NOMO-1 treated with dmso at 0.1 percent for 144 hours (cell line): Measurements from ENCODE around the gene ATP13A3.
"Not testable (repeated sequence)": the region's sequence is repeated elsewhere in the genome, so short reads cannot be mapped to it uniquely, and the experiment has no call there.

Source experiments
- DNase-seq: peaks from one replicate; lab custom pipeline; 2025; ENCODE audit not compliant: unreplicated experiment; lab: John Stamatoyannopoulos, UW

The ATP13A3 gene

GRCh38 chr3:194500198-194500597, 13.4 kb upstream of the ATP13A3 start:
- DNase-seq = no peak

DNA sequence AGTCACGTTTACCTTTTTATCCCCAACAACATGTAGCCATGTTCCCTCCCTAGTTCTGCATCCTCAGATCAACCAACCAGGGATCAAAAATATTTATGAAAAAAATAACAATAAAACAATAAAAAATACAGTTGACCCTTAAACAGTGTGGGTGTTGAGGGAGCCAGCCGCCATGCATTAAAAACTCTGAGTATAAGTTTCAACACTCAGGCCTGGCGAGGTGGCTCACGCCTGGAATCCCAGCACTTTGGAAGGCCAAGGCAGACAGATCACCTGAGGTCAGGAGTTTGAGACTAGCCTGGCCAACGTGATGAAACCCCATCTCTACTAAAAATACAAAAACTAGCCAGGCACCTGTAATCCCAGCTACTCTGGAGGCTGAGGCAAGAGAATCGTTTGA, 12.7 kb upstream of the ATP13A3 start:
- DNase-seq = not testable (repeated sequence)

GRCh38 chr3:194497799-194498575, 11.2 kb upstream of the ATP13A3 start:
- no peak for DNase-seq

GRCh38 chr3:194496217-194496919, 9.6 kb upstream of the ATP13A3 start:
- peak; percentile 41 for DNase-seq

DNA sequence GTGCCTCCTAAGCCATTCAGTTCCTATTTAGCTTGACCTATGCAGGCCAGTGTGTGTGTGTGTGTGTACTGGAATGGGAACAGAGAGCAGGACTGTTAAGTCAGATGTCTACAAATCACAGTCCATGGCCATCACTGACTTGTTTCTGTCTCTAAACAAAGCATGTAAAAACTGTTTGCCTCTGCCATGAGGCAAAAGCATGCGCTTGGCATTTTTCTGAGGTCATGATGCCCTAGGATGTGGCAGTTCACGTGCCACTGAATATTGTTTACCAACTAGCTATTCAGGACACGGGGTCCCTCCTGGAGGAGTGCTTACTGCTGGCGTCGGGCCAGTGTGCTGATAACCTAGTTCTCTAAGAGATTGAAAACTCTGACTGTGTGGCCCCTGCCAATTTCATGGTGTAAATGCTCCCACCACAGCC, 8.2 kb upstream of the ATP13A3 start:
- no peak for DNase-seq

GRCh38 chr3:194493995-194494927, 7.5 kb upstream of the ATP13A3 start:
- not testable (repeated sequence) for DNase-seq

DNA sequence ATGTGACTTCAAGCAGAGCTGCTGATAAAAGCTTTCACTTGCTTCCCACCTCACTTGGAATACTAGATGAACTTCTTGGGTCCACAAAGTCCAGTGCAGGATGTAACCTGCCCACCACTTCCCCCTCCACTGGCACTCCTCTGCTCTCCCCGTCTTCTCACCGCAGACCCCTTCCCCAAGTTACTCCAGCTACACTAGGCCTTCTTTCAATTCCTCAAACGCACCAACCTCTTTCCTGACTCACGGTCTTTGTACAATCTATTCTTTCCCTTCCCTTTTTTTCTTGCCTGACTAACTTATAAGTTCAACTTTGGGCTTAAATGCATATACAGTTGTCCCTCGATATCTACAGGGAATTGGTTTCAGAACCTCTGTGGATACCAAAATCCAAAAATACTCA, 5.2 kb upstream of the ATP13A3 start:
- DNase-seq = peak; percentile 96

GRCh38 chr3:194489736-194490612, 3.2 kb upstream of the ATP13A3 start:
- DNase-seq = no peak

DNA sequence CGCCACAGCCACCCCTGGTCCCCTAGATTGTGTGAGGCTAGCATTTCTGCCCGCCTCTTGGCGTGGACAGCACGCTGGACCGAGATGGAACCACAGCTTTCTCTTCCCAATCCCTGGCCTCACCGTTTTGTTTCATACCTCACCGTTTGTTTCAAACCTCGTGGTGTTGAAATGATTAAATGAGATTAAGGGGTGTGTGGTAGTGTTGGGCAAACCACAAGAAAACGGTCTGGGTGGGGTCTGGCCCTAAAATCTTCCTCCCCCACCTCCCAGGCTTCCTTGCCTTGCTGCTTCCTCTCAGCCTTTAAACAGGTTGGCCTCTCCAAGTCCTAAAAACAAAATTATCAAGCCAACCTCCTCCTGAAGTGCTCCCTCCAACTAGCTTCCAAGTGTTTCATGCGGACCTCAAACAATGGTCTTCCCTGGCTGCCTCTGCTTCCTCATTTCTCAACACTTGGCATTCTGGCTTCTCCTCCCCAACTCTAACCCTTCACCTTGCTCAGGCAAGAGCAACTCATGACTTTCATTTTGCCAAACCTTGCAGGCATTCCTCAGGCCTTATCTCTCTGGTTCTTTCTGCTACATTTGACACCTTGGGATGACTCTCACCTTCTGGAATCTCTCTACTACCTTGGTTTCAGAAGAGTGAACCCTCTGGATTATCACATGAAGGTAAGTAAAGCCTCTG, 1.4 kb upstream of the ATP13A3 start:
- DNase-seq = peak; percentile 94

DNA sequence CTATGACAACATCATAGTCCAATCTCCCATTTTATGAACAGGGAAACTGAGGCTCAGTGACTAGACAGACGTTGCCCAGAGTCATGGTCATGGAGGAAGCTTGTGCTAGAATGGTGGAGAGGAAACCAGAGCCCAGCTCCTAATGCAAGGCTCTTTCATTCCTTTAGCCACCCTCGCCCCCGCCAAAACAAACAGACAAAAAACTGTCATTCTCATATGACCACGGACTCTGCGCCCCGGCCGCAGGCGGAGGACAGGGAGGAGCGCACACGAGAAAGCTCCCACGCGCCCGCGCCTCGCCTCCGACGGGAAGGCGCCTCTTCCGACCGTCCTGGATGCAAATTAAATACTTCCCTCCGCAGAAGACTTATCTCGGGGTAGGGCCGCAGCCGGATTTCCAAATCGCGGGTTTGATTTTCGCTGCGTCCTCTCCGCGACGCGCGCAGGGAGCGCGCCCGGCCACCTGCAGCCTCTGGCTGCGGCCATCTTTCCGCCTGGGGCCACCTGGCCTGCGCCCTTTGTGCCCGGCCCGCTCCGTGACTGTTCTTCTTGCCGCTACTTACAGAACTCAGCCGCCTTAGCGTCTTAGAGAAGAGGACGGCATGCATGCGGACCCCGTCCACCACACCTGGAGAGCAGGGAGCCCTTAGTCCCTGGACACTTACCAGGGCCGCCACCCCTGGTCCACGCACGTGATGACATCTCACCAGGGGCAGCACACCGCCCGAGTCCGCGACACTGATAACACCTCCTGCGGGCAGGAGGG, 670 bp upstream of the ATP13A3 start:
- peak; percentile 76 for DNase-seq

- DNase-seq = peak; percentile 43
Measured at GRCh38 chr3:194485881-194486539, 792 bp downstream of the ATP13A3 start.

DNA sequence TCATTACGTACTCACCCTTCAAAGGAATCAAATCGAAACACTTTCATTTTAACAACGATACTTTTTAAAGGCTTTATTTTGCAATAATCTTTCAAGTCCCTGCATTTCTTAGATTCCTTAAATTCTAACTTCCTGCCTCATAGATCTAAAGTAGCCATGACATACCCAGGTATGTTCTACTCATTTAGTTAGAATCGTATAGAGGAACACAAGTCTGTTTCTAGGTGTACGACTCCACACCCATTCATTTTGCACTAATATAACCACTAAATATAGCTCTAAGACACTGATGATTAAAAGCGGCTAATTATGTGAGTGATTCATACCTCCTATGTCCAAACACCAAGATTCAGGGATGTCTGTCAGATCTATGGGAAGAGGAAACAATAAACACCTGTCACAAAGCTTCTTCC, 1.3 kb downstream of the ATP13A3 start:
- no peak for DNase-seq

DNA sequence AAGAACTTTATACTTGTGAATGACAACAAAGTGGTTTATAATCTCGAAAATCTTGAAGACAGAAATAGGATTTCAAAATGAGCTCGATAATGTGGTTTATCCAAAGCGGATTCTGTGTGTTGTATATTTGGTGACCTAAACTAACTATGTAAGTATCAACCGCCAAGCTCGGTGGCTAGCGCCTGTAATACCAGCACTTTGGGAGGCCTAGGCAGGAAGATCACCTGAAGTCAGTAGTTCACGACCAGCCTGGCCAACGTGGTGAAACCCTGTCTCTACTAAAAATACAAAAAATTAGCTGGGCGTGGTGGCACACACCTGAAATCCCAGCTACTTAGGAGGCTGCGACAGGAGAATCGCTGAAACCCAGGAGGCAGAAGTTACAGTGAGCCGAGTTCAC, 2.2 kb downstream of the ATP13A3 start:
- no peak for DNase-seq

GRCh38 chr3:194483850-194484249, 3.0 kb downstream of the ATP13A3 start:
- no peak for DNase-seq

- not testable (repeated sequence) for DNase-seq
Measured at GRCh38 chr3:194482830-194483229, 4.0 kb downstream of the ATP13A3 start.

DNA sequence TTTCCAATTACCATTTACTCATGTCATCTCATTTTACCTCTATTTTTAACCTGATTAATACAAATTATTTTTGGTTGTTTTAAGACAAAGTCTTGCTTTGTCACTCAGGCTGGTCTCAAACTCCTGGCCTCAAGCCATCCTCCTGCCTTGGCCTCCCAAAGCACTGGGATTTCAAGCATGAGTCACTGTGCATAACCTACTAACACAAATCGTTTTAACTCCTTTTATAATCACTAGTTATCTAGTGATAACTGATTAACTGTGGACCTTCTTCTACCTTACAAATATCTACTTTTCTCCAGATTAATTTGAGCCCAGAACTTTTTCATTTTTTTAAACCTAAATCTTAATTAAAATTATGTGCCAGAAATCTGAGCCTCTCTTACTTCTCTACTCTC, 4.6 kb downstream of the ATP13A3 start:
- no peak for DNase-seq

DNA sequence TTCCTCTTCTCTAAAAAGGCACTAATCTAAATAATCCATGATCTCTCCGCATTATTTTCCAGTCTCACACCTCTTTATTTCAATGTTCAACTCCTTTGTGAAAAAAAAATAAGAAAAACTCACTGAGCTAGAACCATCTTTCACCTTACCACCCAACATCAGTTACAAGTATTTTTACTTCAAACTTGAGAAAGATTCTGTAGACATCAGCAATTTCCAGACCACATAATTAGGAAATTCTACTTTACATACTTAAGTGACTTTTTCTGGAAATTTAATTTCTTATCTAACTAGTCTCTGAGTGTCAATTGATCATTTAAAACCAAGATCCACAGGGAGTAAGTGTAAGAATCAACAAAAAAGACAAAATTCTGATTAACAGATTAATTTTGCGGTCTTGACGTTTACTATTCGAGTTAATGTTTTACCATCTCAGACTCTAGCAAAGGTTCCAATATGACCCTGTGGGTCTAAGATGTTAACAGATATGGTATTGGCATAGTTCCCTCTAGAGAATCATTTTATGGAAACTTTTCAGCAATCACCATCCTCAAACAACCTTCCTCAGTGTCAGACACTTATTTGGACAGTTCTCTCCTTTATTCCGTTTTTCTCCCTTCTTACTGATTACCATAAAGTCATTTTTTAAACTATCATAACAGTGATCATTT, 5.1 kb downstream of the ATP13A3 start:
- DNase-seq = no peak

DNA sequence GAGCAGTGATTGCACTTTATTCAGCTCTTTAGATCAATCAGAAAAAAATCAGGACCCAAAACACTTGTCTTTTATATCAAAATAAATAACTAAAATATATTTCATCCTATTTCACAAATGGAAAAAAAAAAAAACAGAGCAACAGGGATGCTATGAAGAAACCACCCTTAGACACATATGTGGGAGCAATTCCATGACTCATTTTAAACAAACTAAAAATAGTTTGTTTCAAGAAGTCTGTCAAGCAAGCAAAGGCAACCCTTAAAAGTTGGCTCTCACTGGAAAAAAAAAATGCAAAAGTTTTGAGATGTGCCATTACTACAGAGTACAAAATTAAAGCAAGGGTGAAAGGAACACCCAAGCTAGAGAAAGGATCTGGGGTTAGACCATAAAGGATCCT, 5.7 kb downstream of the ATP13A3 start:
- no peak for DNase-seq
